Cardiac ventricle fibroblast (primary cell): ENCODE data around the gene LY6G6F. TPM values are rescaled to one million over a fixed set of nuclear protein-coding genes. Genes with fewer than 3 reads are reported as not detected.

ENCODE experiments used
- total RNA-seq: library from RNA; depleted of rRNA; stranded (reverse); fragments of >200 nt; gene quantifications from 2 replicates; pipeline ENCODE4 v1.2.3, GENCODE V29; 2015

The LY6G6F gene, protein sequence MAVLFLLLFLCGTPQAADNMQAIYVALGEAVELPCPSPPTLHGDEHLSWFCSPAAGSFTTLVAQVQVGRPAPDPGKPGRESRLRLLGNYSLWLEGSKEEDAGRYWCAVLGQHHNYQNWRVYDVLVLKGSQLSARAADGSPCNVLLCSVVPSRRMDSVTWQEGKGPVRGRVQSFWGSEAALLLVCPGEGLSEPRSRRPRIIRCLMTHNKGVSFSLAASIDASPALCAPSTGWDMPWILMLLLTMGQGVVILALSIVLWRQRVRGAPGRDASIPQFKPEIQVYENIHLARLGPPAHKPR
- total RNA-seq, result not detected in 2 replicates

DNA sequence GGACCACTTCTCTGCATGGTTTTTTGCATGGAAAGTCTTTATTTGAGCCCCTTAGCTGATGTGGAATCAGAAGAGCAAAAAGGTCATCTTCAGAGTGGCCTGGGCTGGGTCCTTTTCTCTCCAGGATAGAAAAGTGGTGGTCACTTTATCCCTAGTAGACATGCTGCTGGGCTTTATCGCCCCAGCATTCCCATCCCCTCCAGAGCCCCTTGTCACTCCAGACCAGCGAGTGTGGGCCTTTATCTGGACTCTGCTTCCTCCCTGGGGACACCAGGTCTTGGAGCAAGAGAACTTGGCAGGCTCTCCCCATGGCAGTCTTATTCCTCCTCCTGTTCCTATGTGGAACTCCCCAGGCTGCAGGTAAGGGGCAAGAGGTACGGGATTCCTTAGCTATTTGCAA is at the start of gene LY6G6F:
LY6G6F (plus strand) TSS at position 268 of the 400 bp plus-strand sequence; CDS start at position 309, 41 bp downstream.

DNA sequence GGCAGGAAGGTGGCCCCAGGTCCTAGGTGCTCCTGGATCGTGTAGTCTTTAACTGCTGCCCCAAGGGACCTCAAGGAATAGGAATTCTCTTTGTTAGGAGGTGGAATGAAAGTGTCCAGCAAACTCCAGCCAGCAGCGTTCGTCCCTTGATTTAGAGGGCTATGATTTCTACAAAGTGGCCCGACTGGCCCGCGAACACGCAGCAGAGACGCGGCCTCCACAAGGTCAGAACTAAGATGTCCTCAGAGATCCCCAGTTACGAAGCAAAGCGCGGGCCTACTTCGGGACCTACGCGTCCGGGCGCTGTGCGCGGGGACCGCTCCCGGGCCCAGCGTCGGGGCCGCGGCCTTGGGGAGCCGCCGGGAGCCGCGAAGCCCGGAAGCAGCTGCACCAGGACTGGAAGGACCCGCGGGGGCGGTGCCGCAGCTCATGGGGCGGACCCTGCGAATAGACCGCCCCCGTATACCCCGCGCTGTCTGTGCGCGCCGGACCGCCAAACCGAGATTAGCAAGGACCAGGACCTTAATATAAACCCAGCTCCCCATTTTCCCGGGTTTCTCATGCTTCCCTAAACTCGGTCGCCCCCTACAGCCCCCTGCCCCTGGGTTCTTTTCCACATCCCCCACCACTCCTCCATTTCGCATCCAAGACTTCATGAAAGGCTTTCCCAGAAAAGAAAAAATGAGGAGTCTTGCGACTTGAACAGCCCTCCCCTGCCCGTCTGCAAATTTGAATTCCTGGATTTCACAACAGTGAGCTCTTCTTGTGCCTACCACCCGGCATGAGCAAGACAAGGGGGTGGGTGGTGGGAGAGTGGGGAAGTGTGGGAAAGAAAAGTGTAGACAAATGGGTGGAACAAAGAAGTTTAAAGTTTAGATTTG is 46.0 kb upstream of the LY6G6F start, which contains the start of gene C6orf47:
C6orf47 (minus strand) TSS at position 398 of the 881 bp plus-strand sequence. CDS start 831 bp downstream, outside the sequence.

DNA sequence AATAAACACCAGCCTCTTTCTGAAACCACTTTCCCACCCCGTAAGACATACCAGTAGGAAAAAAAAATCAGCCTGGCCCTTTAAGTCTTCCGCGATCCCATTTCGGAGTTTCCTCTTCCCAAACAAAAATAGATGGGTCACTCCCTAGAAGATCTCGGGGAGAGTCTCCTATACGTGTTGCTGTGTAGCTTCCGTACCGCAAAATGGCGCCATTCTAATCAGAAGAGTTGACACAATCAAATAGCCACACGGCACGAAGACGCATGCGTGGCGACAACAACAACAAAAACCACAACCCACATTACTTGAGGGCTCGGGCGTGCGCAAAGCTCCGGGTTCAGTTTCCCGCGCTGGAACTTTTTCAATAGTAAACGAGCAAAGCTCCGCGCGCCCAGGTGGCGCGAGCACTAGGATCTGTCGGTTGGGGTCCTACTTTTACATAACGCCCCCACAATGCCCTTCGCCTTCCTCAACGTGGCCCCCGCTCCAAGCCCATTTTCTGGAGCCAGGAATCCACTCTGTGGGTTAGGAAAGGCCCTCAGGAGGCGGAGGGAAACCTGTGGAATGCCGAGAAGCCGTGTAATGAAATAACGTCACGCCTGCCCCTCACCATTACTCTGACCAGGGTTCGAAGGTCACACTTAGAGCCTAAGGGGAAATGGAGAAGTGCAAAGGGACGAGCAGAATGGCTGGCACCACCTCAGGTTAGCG is 41.7 kb upstream of the LY6G6F start, which contains the start of gene GPANK1:
GPANK1 (minus strand) TSS at position 208 of the 711 bp plus-strand sequence. CDS start 519 bp downstream, outside the sequence.

DNA sequence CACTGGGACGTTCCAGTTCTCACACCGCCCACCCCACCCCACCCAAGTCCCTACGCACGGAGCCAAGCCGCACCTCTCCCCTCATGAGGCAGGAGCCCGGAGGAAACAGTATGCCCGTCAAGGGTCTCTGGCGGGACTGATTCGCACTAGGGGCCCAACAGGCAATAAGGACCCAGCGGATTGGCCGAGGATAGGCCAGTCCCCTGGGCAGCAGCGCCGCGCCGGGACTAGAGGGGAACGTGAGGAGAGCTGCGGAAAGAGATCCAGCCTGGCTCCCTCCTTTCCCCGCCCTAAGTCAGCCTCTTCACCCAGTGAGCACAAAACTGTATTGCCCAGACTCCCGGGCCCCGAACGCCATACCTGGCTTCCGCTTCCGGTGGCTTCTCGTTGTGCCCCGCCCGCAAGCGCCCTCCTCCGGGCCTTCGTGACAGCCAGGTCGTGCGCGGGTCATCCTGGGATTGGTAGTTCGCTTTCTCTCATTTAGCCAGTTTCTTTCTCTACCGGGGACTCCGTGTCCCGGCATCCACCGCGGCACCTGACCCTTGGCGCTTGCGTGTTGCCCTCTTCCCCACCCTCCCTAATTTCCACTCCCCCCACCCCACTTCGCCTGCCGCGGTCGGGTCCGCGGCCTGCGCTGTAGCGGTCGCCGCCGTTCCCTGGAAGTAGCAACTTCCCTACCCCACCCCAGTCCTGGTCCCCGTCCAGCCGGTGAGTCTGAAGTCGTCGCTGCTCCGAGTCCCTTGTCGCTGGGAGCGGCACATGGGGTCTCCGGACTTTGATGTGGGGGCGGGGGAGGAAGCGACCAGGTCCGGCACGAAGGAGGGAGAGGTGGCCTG is 40.9 kb upstream of the LY6G6F start, which contains the start of gene CSNK2B:
CSNK2B (plus strand) TSS at position 580 of the 836 bp plus-strand sequence. CDS start 752 bp downstream, outside the sequence.

GRCh38 chr6:31669676-31670075 is 37.0 kb upstream of the LY6G6F start, which contains the start of gene LY6G5B:
TSS of gene LY6G5B (plus strand) at chr6:31669976. CDS start at chr6:31670951, 975 bp downstream.

GRCh38 chr6:31680226-31681134 is 26.2 kb upstream of the LY6G6F start, which contains the start of gene LY6G5C:
TSS of gene LY6G5C (minus strand) at chr6:31681067. CDS start at chr6:31680373, 694 bp downstream.

DNA sequence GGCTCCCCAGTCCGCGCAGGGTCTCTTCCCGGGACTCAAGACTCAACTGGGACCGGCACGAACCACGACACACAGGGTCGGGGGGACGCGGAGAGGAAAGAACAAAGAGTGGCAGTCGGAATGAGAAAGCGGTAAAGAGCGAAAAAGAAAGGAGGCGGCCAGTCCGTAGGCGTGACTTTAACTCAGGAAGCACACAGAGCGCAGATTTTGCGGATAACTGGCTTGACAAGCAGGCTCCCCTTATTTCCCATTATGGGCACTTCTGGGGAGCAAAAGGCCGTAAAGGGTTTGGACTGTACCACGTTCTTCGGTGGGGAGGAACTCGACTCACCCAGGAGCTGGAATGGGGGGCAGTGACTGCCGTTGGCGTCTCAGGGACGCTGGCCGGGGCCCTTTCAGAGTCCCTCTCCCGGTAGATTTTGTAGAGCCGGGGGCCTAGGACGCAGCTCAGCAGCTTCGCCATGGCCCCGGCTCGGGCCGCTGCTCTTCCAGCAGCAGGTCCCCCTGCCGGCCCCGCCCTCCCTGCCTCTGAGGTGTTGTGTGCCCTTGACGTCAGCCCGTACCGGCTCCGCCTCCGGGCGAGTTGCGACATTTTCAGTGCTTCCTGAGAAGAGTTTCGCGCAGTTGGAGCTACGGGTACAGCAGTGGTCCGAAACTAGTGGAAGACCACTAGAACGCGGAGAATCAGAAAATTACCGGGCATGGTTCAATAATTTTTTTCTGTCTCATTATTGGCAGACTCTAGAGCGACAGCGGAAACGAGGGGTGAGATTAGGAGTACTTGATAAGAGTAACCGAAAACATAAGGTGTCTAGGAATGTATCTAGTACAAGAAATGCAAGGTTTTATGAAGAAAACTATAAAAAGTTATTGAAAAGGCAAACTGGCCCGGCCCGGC is 3.6 kb upstream of the LY6G6F start, which contains the start of gene ABHD16A:
ABHD16A (minus strand) TSS at position 506 of the 898 bp plus-strand sequence; CDS start at position 463, 43 bp downstream.

DNA sequence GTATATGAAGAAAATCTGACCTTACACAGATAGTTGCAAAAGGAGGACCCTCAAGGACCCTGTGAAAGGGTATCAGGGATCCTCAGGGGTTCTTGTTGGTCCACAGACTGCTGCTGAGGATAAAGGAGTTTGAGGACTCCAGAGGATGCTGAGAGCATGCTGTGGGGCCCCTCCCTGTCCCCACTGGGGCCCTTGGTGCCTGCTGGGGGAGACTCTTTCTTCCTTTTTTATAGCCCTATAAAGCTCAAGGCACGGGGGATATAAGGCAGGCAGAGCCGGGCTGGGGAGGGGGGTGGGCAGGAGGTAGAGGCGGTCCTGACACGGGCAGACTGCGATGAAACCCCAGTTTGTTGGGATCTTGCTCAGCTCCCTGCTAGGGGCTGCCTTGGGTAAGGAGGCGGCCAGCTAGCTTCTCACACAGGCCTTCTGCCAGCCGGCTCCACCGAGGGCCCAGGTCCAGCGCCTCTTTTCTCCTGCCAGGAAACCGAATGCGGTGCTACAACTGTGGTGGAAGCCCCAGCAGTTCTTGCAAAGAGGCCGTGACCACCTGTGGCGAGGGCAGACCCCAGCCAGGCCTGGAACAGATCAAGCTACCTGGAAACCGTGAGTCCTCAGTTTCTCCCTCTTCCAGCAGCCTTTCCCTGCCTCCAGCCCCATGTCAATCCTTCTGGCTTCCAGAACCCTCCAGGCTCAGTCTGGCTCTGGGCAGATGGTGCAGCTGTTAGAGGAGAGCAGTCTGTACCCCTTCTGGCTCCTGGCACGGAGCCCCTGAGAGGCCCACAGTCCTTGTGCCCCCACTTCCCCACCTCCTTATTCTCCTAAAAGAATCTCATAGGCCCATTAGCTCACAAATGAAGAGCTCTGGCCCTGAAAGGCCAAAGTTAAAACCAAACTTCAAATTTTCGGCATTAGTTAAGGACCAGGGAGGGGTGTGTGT is 8.6 kb downstream of the LY6G6F start, which contains the start of gene LY6G6D:
LY6G6D (plus strand) TSS at position 327 of the 937 bp plus-strand sequence; CDS start at position 335, 8 bp downstream.

GRCh38 chr6:31721351-31722020 is 14.8 kb downstream of the LY6G6F start, which contains the start of gene LY6G6C:
TSS of gene LY6G6C (minus strand) at chr6:31721746. CDS start at chr6:31721679, 67 bp downstream.

GRCh38 chr6:31723245-31723979 is 16.7 kb downstream of the LY6G6F start, which contains the start of gene MPIG6B:
TSS of gene MPIG6B (plus strand) at chr6:31723373. CDS start at chr6:31723384, 11 bp downstream.

GRCh38 chr6:31728767-31729514 is 22.3 kb downstream of the LY6G6F start, which contains the start of gene DDAH2:
TSS of gene DDAH2 (minus strand) at chr6:31729299. CDS start at chr6:31729161, 138 bp downstream.

DNA sequence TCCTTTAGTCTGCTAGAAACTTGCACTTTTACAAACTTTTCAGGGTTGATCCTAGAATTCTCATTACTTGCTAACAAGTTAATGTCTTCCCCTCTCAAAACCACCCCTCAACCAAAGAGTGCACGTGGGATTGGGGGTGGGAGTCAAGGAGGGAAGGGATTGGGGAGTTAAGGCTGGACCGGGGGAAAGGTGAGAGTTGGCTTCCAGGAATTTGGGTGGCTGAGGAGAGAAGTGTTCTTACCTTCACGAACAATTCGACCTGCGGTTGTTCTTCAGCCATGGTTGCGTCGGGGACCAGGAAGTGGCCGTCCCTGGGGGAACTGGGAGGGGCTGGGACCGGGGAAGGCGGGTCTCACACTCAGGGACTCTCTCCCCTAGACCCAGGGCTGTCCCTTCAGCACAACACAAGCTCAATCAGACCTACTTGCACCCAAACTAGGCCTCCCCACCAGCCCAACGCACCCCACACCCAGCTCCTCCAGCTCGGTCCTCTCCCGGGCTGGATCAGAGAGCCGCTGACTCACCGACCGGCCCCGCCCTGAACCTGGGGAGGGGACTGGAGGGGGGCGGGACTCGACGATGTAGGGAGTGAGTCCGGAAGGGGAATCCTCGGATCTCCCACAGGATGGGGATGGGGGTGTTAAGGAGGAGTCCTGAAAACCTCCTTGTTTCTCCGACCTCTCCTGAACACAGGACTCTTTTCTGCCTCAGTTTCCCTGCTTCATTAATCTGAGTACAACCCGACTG is 29.5 kb downstream of the LY6G6F start, which contains the start of gene CLIC1:
CLIC1 (minus strand) TSS at position 510 of the 747 bp plus-strand sequence; CDS start at position 280, 230 bp downstream.

DNA sequence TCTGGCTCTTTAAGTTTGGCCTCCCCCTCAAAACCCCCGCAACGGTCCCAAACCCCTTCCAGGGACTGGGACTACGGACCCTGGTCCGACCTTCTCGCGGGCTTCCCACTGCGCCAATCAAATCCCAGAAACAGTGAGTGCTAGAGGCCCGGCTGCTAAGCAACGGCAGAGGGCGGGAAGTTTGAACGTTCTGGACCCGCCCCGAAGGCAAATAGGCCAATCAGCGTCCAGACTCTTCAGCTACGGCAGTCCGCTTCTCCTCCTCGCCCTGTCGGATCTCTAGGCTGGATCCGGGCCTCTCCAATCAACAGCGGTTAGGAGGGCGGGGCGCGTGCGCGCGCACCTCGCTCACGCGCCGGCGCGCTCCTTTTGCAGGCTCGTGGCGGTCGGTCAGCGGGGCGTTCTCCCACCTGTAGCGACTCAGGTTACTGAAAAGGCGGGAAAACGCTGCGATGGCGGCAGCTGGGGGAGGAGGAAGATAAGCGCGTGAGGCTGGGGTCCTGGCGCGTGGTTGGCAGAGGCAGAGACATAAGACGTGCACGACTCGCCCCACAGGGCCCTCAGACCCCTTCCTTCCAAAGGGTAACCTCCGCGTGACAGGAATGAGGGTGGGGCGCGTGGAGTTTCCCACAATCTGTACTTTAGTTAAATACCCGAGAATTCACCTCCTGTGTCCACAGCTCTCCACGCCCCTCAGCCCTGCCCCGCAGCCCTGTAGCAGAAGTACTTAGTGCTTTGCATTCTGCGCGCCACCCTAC is 33.2 kb downstream of the LY6G6F start, which contains the start of gene MSH5:
MSH5 (plus strand) TSS at position 367 of the 758 bp plus-strand sequence. CDS start 462 bp downstream, outside the sequence.

